Activated naive CD4-positive, alpha-beta T cell treated with anti-CD3 and anti-CD28 coated beads, Interleukin-2, amount 10 ng/mL, durations not matched to agents 7 days and 5 days (primary cell): ENCODE results near the gene UBL4A.
A peak's percentile ranks its signal among the peaks of the same experiment; 100 is the strongest.
"Not testable (repeated sequence)": the region's sequence is repeated elsewhere in the genome, so short reads cannot be mapped to it uniquely, and the experiment has no call there.

Experiments used
- CTCF ChIA-PET: fragments of 350-600 bp; sonication (Branson Sonifier 250); formaldehyde crosslinking; loops from one replicate; lab custom pipeline; 2021; ENCODE audit warnings: antibody characterized with exemption; lab: Charles Lee
- DNase-seq: peaks from one replicate; pipeline ENCODE4 v3.0.0-alpha.2; 2020
- H3K27ac Mint-ChIP-seq: one replicate; pipeline ENCODE4 v1.8.0; 2021; ENCODE audit warnings: mild to moderate bottlenecking, moderate library complexity, mixed read lengths
- H3K27me3 Mint-ChIP-seq: one replicate; pipeline ENCODE4 v1.8.0; 2021; ENCODE audit warnings: mild to moderate bottlenecking, mixed read lengths
- H3K36me3 Mint-ChIP-seq: one replicate; pipeline ENCODE4 v1.8.0; 2021; ENCODE audit warnings: mixed read lengths
- H3K4me1 Mint-ChIP-seq: one replicate; pipeline ENCODE4 v1.8.0; 2021; ENCODE audit warnings: mixed read lengths
- H3K4me3 Mint-ChIP-seq: one replicate; pipeline ENCODE4 v1.8.0; 2021; ENCODE audit warnings: mild to moderate bottlenecking, moderate library complexity, mixed read lengths
- H3K9me3 Mint-ChIP-seq: one replicate; pipeline ENCODE4 v1.8.0; 2021; ENCODE audit warnings: mixed read lengths

The UBL4A gene

GRCh38 chrX:154515966-154516655 is 29.7 kb upstream of the UBL4A start, which contains the start of gene FAM3A:
FAM3A (minus strand) TSS chrX:154516232; CDS start chrX:154515772, 460 bp downstream.
- H3K4me3 Mint-ChIP-seq, result peak within 1 kb of the TSS; percentile 77

GRCh38 chrX:154515090-154515965 is 28.9 kb upstream of the UBL4A start:
- no peaks in the 10 kb centered on the region for H3K27me3 Mint-ChIP-seq
- peak overlapping the region; percentile 77 for H3K4me3 Mint-ChIP-seq
- peaks cover 13% of the 10 kb centered on the region for H3K36me3 Mint-ChIP-seq
- H3K9me3 Mint-ChIP-seq, result no peaks in the 10 kb centered on the region
- peaks cover 42% of the 10 kb centered on the region for H3K4me1 Mint-ChIP-seq
- CTCF ChIA-PET, result no interaction called here
- H3K27ac Mint-ChIP-seq, result peak overlapping the region; percentile 91
- DNase-seq, result peak; percentile 50

More at GRCh38 chrX:154515966-154516655, 29.7 kb upstream of the UBL4A start, which contains the start of gene FAM3A:
- DNase-seq, result peak; percentile 94
- H3K27ac Mint-ChIP-seq, result peak within 1 kb of the TSS; percentile 96
- no peaks in the 10 kb centered on the region for H3K27me3 Mint-ChIP-seq
- peaks cover 9% of the 10 kb centered on the region for H3K36me3 Mint-ChIP-seq
- CTCF ChIA-PET, result interaction anchor here (1.5 kb wide), 1 partner anchor 11 kb away, joined by 8 read pairs; no protein-coding TSS in a partner anchor
- no peaks in the 10 kb centered on the region for H3K9me3 Mint-ChIP-seq
- H3K4me1 Mint-ChIP-seq, result peaks cover 38% of the 10 kb centered on the region

- peak overlapping the region; percentile 67 for H3K27ac Mint-ChIP-seq
- peaks cover 27% of the 10 kb centered on the region for H3K36me3 Mint-ChIP-seq
- H3K4me1 Mint-ChIP-seq, result peaks cover 53% of the 10 kb centered on the region
- CTCF ChIA-PET, result no interaction called here
- no peak for DNase-seq
- peak overlapping the region; percentile 43 for H3K4me3 Mint-ChIP-seq
- H3K27me3 Mint-ChIP-seq, result no peaks in the 10 kb centered on the region
- peaks cover 8% of the 10 kb centered on the region for H3K9me3 Mint-ChIP-seq
Observed at GRCh38 chrX:154513716-154514115, 27.3 kb upstream of the UBL4A start.

GRCh38 chrX:154512879-154513553 is 26.6 kb upstream of the UBL4A start:
- H3K4me3 Mint-ChIP-seq, result no peak overlapping the region
- H3K9me3 Mint-ChIP-seq, result peaks cover 8% of the 10 kb centered on the region
- H3K27me3 Mint-ChIP-seq, result no peaks in the 10 kb centered on the region
- DNase-seq, result no peak
- peaks cover 55% of the 10 kb centered on the region for H3K4me1 Mint-ChIP-seq
- peaks cover 31% of the 10 kb centered on the region for H3K36me3 Mint-ChIP-seq
- H3K27ac Mint-ChIP-seq, result no peak overlapping the region
- CTCF ChIA-PET, result no interaction called here

- H3K4me3 Mint-ChIP-seq, result no peak overlapping the region
- CTCF ChIA-PET, result no interaction called here
- H3K27me3 Mint-ChIP-seq, result no peaks in the 10 kb centered on the region
- peak overlapping the region; percentile 87 for H3K27ac Mint-ChIP-seq
- peaks cover 32% of the 10 kb centered on the region for H3K36me3 Mint-ChIP-seq
- peaks cover 54% of the 10 kb centered on the region for H3K4me1 Mint-ChIP-seq
- H3K9me3 Mint-ChIP-seq, result peaks cover 8% of the 10 kb centered on the region
- DNase-seq, result no peak
Observed at GRCh38 chrX:154511761-154512160, 25.3 kb upstream of the UBL4A start.

- peaks cover 8% of the 10 kb centered on the region for H3K9me3 Mint-ChIP-seq
- H3K4me1 Mint-ChIP-seq, result peaks cover 41% of the 10 kb centered on the region
- H3K4me3 Mint-ChIP-seq, result no peak overlapping the region
- no peak for DNase-seq
- CTCF ChIA-PET, result no interaction called here
- H3K27ac Mint-ChIP-seq, result no peak overlapping the region
- peaks cover 36% of the 10 kb centered on the region for H3K36me3 Mint-ChIP-seq
- H3K27me3 Mint-ChIP-seq, result no peaks in the 10 kb centered on the region
Observed at GRCh38 chrX:154509455-154509854, 23.0 kb upstream of the UBL4A start.

- H3K9me3 Mint-ChIP-seq, result peaks cover 8% of the 10 kb centered on the region
- H3K36me3 Mint-ChIP-seq, result peaks cover 32% of the 10 kb centered on the region
- no peak for DNase-seq
- H3K27me3 Mint-ChIP-seq, result no peaks in the 10 kb centered on the region
- H3K4me1 Mint-ChIP-seq, result peaks cover 33% of the 10 kb centered on the region
- no peak overlapping the region for H3K27ac Mint-ChIP-seq
- CTCF ChIA-PET, result no interaction called here
- no peak overlapping the region for H3K4me3 Mint-ChIP-seq
Observed at GRCh38 chrX:154508384-154508745, 21.9 kb upstream of the UBL4A start.

- peaks cover 32% of the 10 kb centered on the region for H3K36me3 Mint-ChIP-seq
- CTCF ChIA-PET, result no interaction called here
- H3K4me1 Mint-ChIP-seq, result peaks cover 33% of the 10 kb centered on the region
- H3K9me3 Mint-ChIP-seq, result peaks cover 8% of the 10 kb centered on the region
- DNase-seq, result no peak
- H3K27me3 Mint-ChIP-seq, result no peaks in the 10 kb centered on the region
- H3K4me3 Mint-ChIP-seq, result no peak overlapping the region
- H3K27ac Mint-ChIP-seq, result no peak overlapping the region
Observed at GRCh38 chrX:154507673-154508383, 21.4 kb upstream of the UBL4A start.

- DNase-seq, result no peak
- Mint-ChIP-seq H3K4me3 (no peak overlapping the region), H3K4me1 (peaks cover 23% of the 10 kb centered on the region), H3K27ac (no peak overlapping the region), H3K27me3 (no peaks in the 10 kb centered on the region), H3K36me3 (peaks cover 29% of the 10 kb centered on the region), H3K9me3 (peaks cover 8% of the 10 kb centered on the region)
- CTCF ChIA-PET, result no interaction called here
Observed at GRCh38 chrX:154506483-154507332, 20.3 kb upstream of the UBL4A start.

GRCh38 chrX:154505734-154506133 is 19.3 kb upstream of the UBL4A start:
- Mint-ChIP-seq H3K4me1 (peaks cover 13% of the 10 kb centered on the region), H3K9me3 (peaks cover 8% of the 10 kb centered on the region), H3K36me3 (peaks cover 23% of the 10 kb centered on the region), H3K27ac (no peak overlapping the region), H3K27me3 (no peaks in the 10 kb centered on the region), H3K4me3 (no peak overlapping the region)
- CTCF ChIA-PET, result no interaction called here
- no peak for DNase-seq

- no peak for DNase-seq
- Mint-ChIP-seq H3K27me3 (no peaks in the 10 kb centered on the region), H3K4me3 (no peak overlapping the region), H3K36me3 (peaks cover 5% of the 10 kb centered on the region), H3K9me3 (no peaks in the 10 kb centered on the region), H3K27ac (no peak overlapping the region), H3K4me1 (no peaks in the 10 kb centered on the region)
- CTCF ChIA-PET, result no interaction called here
Observed at GRCh38 chrX:154502989-154503388, 16.6 kb upstream of the UBL4A start.

GRCh38 chrX:154502098-154502497 is 15.7 kb upstream of the UBL4A start:
- Mint-ChIP-seq H3K9me3 (no peaks in the 10 kb centered on the region), H3K27me3 (no peaks in the 10 kb centered on the region), H3K4me1 (no peaks in the 10 kb centered on the region), H3K27ac (no peak overlapping the region), H3K36me3 (peaks cover 5% of the 10 kb centered on the region), H3K4me3 (no peak overlapping the region)
- CTCF ChIA-PET, result no interaction called here
- no peak for DNase-seq

GRCh38 chrX:154501423-154501822 is 15.0 kb upstream of the UBL4A start:
- DNase-seq, H3K27me3 Mint-ChIP-seq, H3K27ac Mint-ChIP-seq, H3K4me1 Mint-ChIP-seq, H3K36me3 Mint-ChIP-seq, H3K9me3 Mint-ChIP-seq, CTCF ChIA-PET, H3K4me3 Mint-ChIP-seq: not testable (repeated sequence)
